Stomach (tissue), 9 donors: Measurements from ENCODE around the gene LRP1. TPM values are rescaled to one million over a fixed set of nuclear protein-coding genes. Genes with fewer than 3 reads are reported as not detected.

Source experiments
- DNase-seq, 2 donors: peaks; one replicate each; pipeline versions ENCODE4 v3.0.0 to v3.0.0-alpha.2; 2013 to 2019
- H3K27ac ChIP-seq, 5 donors: fragments of 200-600 bp in 4 of 5; sonication (generic) in 4 of 5; one replicate each; pipeline ENCODE4 v1.5.1; 2013 to 2019; ENCODE audit warnings: mild to moderate bottlenecking in 1 of 5, moderate library complexity in 1 of 5
- H3K27me3 ChIP-seq, 3 donors: fragments of 200-600 bp; sonication (generic); one replicate each; pipeline ENCODE4 v1.5.1; 2017 to 2019; ENCODE audit warnings: mixed run types in 1 of 3
- H3K36me3 ChIP-seq, 4 donors: fragments of 200-600 bp; sonication (generic); 1 replicate in 3 of 4; 2 replicates in 1 of 4; pipeline ENCODE4 v1.5.1; 2016 to 2019
- H3K4me1 ChIP-seq, 4 donors: fragments of 200-600 bp; sonication (generic); one replicate each; pipeline ENCODE4 v1.5.1; 2016 to 2019
- H3K4me3 ChIP-seq, 4 donors: fragments of 200-600 bp; sonication (generic) in 3 of 4; one replicate each; pipeline ENCODE4 v1.5.1; 2016 to 2019; ENCODE audit warnings: mild to moderate bottlenecking in 1 of 4
- H3K9me3 ChIP-seq, 4 donors: fragments of 200-600 bp; sonication (generic); one replicate each; pipeline ENCODE4 v1.5.1; 2016 to 2019
- EP300 ChIP-seq: sonication (generic); formaldehyde crosslinking; IDR thresholded peaks from one replicate; pipeline ENCODE4 v1.6.1; 2017; ENCODE audit warnings: antibody characterized with exemption
- POLR2A ChIP-seq, 4 donors: fragments of 450-650 bp; IDR thresholded peaks; one replicate each; pipeline ENCODE4 v1.6.1; 2016; ENCODE audit warnings: antibody characterized with exemption in 4 of 4, control low read depth in 2 of 4, mild to moderate bottlenecking in 1 of 4, moderate library complexity in 1 of 4
- POLR2AphosphoS5 ChIP-seq, 3 donors: sonication (generic); formaldehyde crosslinking; IDR thresholded peaks; one replicate each; pipeline ENCODE4 v1.6.1; 2016; ENCODE audit warnings: antibody characterized with exemption in 3 of 3
- WGBS, 5 donors: extraction: QIAGEN DNeasy Blood & Tissue Kit in 3 of 5; methylation state at CpG; one replicate each; pipeline versions ENCODE4 v1.1.5 to v1.1.7; 2013 to 2018; 5-methylcytosine and 5-hydroxymethylcytosine counted together
- intact Hi-C: fragments of 100-400 bp; cut with DNase I; formaldehyde crosslinking; loops from one replicate; pipeline ENCODE4 v1.15.1; 2023; ENCODE audit warnings: low total_unique reads
- polyA plus RNA-seq, 3 donors: library from polyadenylated mRNA; stranded (reverse); fragments of 200-250 nt; gene quantifications; one replicate each; pipeline ENCODE4 v1.2.3, GENCODE V29; 2013
- total RNA-seq, 5 donors: library from RNA; depleted of rRNA; stranded (reverse); fragments of >200 nt; gene quantifications; one replicate each; pipeline versions ENCODE4 v1.1.0 to v1.2.3, GENCODE V29; 2014 to 2016
- TF ChIP-seq, protein P1 (sequence below), 7 experiments: fragments of 450-650 bp in 4 of 7; fragments of 200-600 bp in 3 of 7; sonication (generic) in 3 of 7; IDR thresholded peaks; one replicate each; pipeline ENCODE4 v1.5.1; 2016 to 2019; ENCODE audit warnings: antibody characterized with exemption in 7 of 7, control low read depth in 2 of 7, mild to moderate bottlenecking in 1 of 7
- donor health status: healthy with polysubstance abuse.
- donor health status: Bipolar disorder and iron deficiency.
- donor health status: healthy.

The LRP1 gene
- total and polyA plus RNA-seq, 8 donors, result 13.5 to 510 (median 100) TPM

DNA sequence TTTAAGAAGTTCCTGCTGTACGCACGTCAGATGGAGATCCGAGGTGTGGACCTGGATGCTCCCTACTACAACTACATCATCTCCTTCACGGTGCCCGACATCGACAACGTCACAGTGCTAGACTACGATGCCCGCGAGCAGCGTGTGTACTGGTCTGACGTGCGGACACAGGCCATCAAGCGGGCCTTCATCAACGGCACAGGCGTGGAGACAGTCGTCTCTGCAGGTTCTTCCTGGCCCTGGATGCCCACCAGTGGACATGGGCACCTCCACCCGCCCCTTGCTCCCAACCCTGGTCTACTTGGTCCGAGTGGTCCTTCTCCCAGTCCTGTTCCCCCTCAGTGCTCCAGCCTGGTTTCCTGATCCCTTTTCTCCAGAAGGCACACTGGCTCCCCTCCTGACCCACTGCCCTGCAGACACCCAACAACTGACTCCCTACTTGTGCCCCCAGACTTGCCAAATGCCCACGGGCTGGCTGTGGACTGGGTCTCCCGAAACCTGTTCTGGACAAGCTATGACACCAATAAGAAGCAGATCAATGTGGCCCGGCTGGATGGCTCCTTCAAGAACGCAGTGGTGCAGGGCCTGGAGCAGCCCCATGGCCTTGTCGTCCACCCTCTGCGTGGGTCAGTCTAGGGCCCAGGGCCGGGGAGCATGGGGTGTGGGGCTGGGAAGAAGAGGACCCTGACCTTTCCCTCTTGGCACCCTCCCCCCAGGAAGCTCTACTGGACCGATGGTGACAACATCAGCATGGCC is 51.2 kb downstream of the LRP1 start:
- H3K27me3 ChIP-seq, result no peaks in the 10 kb centered on the region
- no peaks in the 10 kb centered on the region for H3K9me3 ChIP-seq
- DNase-seq, result no peak
- no peak overlapping the region for H3K4me3 ChIP-seq
- TF ChIP-seq POLR2A (IDR thresholded peaks at IDR 0.05), result no peak
- TF ChIP-seq POLR2AphosphoS5 (IDR thresholded peaks at IDR 0.05), result no peak
- TF ChIP-seq EP300, result no peak
- TF ChIP-seq, protein P1, sequence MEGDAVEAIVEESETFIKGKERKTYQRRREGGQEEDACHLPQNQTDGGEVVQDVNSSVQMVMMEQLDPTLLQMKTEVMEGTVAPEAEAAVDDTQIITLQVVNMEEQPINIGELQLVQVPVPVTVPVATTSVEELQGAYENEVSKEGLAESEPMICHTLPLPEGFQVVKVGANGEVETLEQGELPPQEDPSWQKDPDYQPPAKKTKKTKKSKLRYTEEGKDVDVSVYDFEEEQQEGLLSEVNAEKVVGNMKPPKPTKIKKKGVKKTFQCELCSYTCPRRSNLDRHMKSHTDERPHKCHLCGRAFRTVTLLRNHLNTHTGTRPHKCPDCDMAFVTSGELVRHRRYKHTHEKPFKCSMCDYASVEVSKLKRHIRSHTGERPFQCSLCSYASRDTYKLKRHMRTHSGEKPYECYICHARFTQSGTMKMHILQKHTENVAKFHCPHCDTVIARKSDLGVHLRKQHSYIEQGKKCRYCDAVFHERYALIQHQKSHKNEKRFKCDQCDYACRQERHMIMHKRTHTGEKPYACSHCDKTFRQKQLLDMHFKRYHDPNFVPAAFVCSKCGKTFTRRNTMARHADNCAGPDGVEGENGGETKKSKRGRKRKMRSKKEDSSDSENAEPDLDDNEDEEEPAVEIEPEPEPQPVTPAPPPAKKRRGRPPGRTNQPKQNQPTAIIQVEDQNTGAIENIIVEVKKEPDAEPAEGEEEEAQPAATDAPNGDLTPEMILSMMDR (IDR thresholded peaks at IDR 0.05), result no peak
- peaks cover 6 to 16% (median 8%) of the 10 kb centered on the region in 4 donors for H3K4me1 ChIP-seq
- no peak overlapping the region for H3K27ac ChIP-seq
- 92 to 95% (median 93%) methylated on average over 21 to 27 of the region's 27 CpGs for WGBS, 5 donors
- intact Hi-C loops, result loop anchor here (5.0 kb wide), 1 partner anchor 42 kb away; no protein-coding TSS in a partner anchor
- peaks cover 54 to 85% (median 82%) of the 10 kb centered on the region in 4 donors for H3K36me3 ChIP-seq

DNA sequence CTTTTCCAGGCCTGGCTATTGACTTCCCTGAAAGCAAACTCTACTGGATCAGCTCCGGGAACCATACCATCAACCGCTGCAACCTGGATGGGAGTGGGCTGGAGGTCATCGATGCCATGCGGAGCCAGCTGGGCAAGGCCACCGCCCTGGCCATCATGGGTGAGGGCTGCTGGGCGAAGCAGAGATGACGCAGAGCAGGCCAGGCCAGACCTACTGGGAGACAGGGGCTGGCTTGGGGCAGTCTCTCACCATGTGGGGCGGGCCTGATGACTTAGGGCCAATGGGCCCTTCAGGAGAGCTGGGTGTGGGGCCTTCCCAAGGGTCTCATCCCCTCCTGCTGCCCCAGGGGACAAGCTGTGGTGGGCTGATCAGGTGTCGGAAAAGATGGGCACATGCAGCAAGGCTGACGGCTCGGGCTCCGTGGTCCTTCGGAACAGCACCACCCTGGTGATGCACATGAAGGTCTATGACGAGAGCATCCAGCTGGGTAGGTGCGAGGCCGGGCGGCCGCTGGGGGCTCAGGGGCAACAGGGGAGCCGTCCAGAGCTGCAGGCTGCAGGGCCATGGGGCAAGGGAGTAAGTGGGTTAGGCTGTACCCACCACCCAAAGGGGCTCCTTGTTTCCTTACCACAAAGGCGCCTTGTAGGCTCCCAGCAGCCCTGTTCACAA is 52.2 kb downstream of the LRP1 start:
- TF ChIP-seq POLR2A (IDR thresholded peaks at IDR 0.05), result no peak
- TF ChIP-seq EP300, result no peak
- no peak for TF ChIP-seq POLR2AphosphoS5 (IDR thresholded peaks at IDR 0.05)
- TF ChIP-seq, protein P1 (IDR thresholded peaks at IDR 0.05), result no peak
- Histone ChIP-seq H3K9me3 (no peaks in the 10 kb centered on the region), H3K36me3 (peaks cover 64 to 86% (median 85%) of the 10 kb centered on the region in 4 donors), H3K27ac (no peak overlapping the region), H3K4me3 (no peak overlapping the region), H3K4me1 (peaks cover 3 to 8% (median 6%) of the 10 kb centered on the region in 4 donors), H3K27me3 (no peaks in the 10 kb centered on the region)
- WGBS, 5 donors, result 87 to 95% (median 94%) methylated on average over 20 of the region's 20 CpGs
- intact Hi-C loops, result no loop called here
- DNase-seq, result no peak

DNA sequence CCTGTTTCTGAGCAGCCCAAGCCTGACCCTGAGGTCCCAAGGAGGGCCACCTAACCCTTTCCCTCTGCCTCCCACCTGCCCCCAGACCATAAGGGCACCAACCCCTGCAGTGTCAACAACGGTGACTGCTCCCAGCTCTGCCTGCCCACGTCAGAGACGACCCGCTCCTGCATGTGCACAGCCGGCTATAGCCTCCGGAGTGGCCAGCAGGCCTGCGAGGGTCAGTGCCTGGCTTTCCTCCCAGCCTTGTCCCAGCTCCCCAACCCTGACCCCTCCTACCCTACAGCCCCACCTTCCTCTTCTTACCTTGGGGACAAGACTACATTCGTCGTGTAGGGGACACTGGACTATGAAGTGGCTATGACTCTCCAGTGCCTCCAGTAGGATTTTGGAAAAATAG is 52.8 kb downstream of the LRP1 start:
- Histone ChIP-seq H3K36me3 (peaks cover 69 to 90% (median 85%) of the 10 kb centered on the region in 4 donors), H3K27ac (no peak overlapping the region), H3K4me1 (peaks cover 0 to 2% (median under 1%) of the 10 kb centered on the region in 4 donors), H3K4me3 (no peak overlapping the region), H3K9me3 (no peaks in the 10 kb centered on the region), H3K27me3 (no peaks in the 10 kb centered on the region)
- TF ChIP-seq EP300 (no peak), POLR2A (IDR thresholded peaks at IDR 0.05) (no peak), POLR2AphosphoS5 (IDR thresholded peaks at IDR 0.05) (no peak)
- TF ChIP-seq, protein P1 (IDR thresholded peaks at IDR 0.05), result no peak
- DNase-seq, result no peak
- WGBS, 5 donors, result 48 to 68% (median 54%) methylated on average over 9 of the region's 9 CpGs
- intact Hi-C loops, result no loop called here

DNA sequence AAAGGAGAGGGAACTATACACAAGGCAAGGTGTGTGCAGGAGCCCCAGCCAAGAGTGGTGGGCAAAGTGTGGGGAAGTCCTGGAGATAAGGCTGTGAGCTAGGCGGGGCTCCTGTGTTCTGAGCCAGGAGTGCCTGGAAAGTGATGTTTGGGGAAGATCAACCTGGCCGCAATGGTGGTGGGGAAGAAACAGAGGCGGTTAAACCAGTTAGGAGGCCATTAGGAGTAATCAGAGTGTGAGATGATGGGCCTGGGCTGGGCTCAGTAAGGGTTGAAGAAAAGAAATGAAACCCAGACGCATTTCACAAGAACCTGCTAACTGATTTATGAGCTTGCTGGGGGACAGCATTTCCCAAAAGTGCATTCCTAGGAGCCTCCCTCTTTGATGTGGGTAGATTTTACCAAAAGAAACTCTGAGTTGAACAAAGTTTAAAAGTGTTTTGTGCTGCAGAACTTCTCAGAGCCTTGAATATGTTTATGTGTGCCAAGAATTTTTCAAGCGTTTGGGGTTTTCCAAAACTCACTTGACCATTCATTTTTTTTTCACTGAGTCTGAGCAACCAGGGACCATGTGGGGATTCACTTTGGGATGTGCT is 53.4 kb downstream of the LRP1 start:
- no peak overlapping the region for H3K27ac ChIP-seq
- H3K9me3 ChIP-seq, result no peaks in the 10 kb centered on the region
- peaks cover 70 to 90% (median 85%) of the 10 kb centered on the region in 4 donors for H3K36me3 ChIP-seq
- H3K4me1 ChIP-seq, result no peaks in the 10 kb centered on the region
- no peak overlapping the region for H3K4me3 ChIP-seq
- DNase-seq, result no peak
- H3K27me3 ChIP-seq, result no peaks in the 10 kb centered on the region
- TF ChIP-seq POLR2A (IDR thresholded peaks at IDR 0.05) (no peak), POLR2AphosphoS5 (IDR thresholded peaks at IDR 0.05) (no peak), EP300 (no peak)
- TF ChIP-seq, protein P1 (IDR thresholded peaks at IDR 0.05), result no peak
- WGBS, 5 donors, result 46 to 62% (median 52%) methylated on average over 5 of the region's 5 CpGs
- intact Hi-C loops, result loop anchor here (2.0 kb wide), 1 partner anchor 57 kb away; no protein-coding TSS in a partner anchor
